Femur (tissue), 1 donor: ENCODE data around the gene ZDHHC19.
"Not testable (repeated sequence)": the region's sequence is repeated elsewhere in the genome, so short reads cannot be mapped to it uniquely, and the experiment has no call there.

Source experiments
- DNase-seq: peaks from one replicate; pipeline ENCODE4 v3.0.0-alpha.2; 2017

ZDHHC19 gene

DNA sequence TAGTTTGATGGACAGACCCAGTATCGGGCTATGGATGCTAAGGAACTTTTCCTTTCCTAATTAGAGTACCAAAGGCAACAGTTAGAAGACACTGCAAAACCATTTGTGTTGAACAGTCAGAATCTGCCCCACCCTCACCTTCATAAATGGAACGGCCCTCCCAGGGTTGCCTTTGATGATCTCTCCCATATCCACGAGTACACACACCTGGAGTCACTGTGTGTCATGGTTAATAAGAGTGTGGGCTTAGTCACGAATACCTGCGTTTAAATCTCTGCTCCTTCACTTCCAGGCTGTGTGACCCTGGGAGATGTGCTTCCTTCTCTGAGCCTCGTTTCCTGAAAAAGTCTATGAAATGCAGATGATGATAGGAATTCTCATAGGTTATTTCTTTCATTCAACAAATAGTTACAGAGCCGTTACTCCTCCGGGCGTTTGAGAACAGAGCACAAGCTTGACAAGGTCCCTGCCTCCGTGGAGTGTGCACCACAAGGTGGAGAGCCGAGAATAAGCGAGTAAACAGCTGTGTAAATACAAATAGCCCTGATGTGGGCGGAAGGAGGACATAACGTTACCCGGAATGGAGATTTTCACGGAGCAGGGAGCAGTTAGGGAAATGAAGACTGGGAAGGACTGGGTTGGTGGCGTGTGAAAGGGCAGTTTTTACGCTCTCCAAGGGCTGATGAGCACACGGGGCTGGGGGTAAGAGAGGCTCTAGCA lies 11.8 kb upstream of the ZDHHC19 start:
- DNase-seq = no peak

DNA sequence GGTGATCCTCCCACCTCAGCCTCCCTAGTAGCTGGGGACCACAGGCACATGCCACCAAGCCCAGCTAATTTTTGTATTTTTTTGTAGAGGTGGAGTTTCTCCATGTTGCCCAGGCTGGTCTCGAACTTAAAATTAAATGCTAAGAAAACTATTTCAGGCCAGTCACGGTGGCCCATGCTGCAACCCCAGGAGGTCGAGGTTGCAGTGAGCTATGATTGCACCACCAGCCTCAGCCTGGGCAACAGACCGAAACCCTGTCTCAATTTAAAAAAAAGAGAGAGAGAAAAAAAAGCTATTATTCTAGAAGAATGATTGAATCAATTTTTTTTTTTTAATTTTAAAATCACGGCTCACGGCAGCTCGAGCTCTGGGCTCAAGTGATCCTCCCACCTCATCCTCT lies 9.8 kb upstream of the ZDHHC19 start:
- DNase-seq = no peak

DNA sequence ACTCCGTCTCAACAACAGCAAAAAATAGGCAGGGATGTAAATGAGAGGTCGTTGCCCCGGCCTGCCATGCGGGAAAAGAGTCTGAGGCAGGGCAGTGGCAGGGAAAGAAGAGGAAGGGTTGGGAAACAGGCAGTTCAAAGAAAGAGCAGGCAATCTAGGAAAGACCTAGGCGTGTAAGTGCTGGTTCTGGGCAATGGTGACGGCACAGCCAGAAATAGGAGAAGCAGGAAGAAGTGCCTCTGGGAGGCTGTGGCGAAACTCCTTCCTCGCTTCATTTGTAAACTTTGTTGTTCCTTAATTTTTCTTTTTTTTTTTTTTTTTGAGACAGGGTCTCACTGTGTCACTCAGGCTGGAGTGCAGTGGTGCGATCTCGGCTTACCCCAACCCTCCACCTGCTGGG lies 9.4 kb upstream of the ZDHHC19 start:
- no peak for DNase-seq

DNA sequence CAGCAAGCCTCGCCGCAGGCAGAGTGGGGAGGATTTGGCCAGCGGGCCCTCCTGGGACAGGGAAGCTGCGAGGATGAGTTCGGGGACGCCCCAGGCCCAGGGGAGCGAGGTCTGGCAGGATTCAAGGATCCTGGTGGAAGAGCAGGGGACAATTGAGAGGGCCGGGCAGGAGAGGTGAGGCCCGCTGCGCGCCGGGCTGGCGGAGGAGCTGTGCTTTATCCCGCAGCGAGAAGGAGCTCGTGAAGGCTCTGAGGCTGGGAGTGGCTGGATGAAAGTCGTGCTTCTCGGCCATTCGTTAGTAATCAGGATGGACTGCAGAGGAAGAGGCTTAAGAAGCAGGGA lies 8.7 kb upstream of the ZDHHC19 start:
- no peak for DNase-seq

DNA sequence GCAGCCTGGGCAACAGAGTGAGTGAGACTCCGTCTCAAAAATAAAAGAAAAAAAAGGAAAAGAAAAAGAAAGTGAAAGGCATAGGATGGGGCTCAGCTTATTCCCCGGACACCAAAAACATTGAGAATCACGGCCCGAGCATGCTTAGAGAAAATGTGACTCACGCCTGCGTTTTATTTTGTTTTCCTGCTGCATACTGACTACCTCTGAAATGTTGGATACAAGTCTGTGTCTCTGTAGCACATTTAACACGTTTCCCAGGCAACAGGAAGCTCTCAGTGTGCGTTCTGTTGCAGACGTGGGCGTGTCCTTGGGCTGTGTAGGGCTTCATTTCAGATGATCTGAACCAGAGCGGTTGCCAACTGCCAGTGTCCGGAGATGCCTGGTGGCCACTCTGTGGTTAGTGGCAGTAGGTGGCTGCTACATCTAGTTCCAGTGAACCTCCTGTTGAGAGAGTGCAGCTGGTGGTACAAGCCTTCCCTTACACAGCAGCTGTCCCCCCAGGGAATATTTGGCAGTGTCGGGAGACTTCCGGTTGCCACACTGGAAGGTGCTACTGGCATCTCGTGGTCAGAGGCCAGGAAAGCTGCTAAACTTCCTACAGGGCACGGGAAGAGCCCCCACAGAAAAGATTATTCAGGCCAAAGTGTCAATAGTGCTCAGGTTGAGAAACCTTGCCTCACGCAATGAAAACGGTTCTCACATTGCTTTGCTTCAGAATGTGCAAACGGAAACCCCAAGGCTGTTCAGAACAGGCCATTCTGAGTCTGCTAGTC lies 8.2 kb upstream of the ZDHHC19 start:
- peak; percentile 88 for DNase-seq

DNA sequence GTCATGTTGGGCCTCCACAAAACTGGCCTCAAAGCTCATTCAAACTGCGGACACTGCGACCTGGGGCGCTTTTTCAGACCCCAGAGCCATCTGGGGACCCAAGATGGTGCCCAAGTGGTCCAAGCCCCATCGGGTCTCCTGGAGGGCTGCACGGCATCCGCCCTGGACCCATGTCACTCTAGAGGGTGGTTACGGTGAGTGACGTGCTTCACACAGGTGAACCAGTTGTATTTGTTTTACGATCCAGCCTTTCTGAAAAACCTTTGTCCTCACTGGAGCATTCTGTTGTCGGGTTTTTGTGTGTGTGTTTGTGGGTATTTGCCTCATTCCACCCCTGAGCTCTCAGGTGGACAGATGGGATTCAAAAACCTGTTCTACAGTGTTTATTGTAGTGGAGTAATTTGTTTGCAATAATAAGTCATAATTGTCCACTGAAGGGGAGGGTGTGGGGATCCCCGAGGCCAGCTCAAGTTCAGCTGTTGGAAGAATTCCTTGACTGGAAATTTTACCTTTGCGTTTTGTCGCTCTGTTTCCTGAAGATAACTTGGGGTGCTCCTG lies 7.0 kb upstream of the ZDHHC19 start:
- no peak for DNase-seq

DNA sequence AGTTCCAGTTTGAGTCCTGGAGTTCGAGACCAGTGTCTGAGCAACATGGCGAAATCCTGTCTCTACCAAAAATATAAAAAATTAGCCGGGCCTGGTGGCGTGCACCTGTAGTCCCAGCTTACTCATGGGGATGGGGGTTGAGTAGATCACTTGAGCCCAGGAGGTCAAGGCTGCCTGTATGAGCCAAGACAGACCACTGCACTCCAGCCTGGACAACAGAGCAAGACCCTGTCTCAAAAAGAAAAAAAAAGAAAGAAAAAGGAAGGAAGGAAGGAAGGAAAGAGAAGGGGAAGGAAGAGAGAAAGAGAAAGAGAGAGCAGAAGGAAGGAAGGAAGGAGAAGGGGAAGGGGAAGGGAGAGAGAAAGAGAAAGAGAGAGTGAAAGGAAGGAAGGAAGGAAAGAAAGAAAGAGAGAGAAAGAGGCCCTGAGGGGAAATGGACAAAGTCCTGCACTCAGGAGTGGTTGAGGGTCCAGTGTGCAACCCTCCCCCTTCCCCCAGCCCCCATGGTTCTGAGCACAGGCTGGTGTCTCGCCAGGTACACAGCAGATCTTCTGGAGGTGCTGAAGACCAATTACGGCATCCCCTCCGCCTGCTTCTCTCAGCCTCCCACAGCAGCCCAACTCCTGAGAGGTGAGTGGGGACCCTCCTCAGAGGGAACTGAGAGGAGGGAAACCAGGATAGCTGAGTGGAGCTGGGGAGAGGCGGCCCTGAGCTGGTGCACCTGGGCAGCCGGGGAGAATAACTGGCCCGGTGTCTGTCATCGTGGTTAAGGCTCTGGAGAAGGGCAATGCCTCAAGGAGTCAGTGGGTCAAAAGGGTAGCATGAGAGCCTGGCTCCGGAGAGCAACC lies 6.3 kb upstream of the ZDHHC19 start:
- no peak for DNase-seq

DNA sequence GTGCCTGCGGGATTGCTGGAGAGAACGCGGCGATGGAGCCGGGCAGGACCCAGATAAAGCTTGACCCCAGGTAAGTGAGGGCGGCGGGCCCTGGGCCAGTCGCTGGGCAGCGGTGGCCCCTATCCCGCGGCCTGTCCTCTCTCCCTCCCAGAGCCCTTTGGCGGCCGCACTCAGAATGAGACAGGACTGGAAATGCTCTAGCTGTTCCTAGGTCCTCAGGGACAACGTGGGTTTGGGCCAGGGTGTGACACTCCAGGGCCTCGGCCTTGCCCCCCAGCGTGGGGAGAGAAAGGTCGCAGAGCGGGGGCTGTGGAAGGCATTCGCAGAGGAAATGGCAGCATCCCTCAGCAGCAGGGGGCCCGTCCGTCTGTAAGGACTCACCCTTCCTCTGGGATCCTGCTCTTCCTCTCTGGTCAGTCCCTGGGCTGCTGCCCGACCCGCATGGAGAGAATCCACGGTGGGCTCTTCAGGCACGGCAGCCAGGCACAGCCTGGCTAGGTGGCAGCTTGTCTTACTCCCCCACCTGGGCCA lies 5.5 kb upstream of the ZDHHC19 start:
- no peak for DNase-seq

DNA sequence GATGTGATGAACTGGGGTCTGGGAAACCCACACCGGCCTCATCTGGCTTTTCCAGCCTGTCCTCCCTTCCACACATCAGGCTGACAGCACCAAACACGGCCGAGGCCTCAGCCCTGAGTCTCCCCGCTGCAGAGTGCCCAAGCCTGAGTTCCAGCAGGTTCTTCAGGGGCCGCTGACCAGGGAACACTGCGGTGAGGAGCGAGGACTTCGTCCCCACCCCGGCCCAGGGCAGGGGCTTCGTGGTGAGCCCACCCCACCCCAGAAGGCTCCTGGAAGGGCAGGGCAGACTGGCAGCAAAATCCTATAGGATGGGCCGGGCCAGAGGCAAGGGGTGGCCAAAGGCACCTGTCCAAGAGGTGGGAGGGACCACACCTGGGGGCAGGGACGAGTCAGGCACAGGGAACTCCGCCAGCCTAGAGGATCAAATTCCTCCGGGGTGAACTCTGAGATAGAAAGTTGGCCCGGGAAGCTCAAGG lies 4.9 kb upstream of the ZDHHC19 start, which contains the start of gene SLC51A:
TSS of gene SLC51A (plus strand) at position 446 of the 476 bp plus-strand sequence. CDS start 179 bp downstream, outside the sequence.
- DNase-seq = no peak

DNA sequence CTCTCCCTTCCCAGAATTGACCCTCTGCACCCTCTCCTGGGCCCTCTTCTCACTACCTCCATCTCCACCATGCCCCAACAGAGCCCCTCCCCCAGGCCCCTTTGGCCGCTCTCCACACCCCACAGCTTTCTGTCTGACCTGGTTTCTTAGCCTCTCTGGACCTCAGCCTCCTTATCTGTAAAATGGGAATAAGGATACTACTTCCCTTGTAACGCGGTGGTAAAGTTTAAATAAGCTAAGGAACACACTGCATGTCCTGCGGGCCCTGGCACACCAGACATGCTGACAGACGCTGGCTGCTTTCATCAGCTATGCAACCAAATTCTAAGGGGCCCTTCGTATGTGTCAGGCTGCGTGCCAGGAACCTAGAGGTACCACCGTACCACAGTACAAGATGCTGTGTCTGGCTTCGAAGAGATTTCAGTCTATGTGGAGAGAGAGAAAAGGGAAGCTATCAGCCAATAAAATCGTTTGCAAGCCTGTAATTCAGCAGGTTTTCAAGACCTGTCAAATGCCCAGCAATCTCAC lies 4.4 kb upstream of the ZDHHC19 start:
- DNase-seq = no peak

DNA sequence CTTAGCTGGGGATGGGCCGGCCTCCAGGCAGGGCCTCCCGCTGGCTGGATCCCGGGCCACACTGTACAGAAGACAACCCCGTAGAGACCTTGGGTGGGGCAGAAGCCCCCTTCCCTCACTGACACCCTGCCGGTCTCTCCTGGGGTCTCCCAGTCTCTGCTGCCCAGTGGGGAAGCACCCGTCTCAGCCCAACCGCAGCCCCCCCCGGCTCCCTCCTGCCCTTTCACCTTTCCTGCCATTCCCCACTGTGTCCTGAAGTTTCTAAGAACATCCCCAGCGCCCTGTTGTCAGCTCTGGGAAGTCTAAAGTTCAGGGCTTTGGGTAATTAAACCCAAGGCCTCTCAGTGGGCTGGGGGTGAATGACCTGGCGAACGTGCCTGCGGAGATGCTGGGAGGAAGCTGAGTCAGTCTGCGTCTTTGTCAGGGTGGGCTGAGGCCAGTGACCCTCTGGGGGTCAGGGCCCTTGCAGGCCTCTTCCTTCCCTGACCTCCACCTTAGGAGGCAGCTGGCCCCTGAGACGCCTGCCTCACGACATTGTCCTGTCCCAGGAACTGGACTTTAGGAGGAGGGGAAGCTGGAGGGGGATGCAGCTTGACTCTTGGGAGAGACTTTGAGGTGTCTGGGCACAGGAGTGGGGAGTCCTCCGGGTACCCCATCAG lies 3.7 kb upstream of the ZDHHC19 start:
- no peak for DNase-seq

DNA sequence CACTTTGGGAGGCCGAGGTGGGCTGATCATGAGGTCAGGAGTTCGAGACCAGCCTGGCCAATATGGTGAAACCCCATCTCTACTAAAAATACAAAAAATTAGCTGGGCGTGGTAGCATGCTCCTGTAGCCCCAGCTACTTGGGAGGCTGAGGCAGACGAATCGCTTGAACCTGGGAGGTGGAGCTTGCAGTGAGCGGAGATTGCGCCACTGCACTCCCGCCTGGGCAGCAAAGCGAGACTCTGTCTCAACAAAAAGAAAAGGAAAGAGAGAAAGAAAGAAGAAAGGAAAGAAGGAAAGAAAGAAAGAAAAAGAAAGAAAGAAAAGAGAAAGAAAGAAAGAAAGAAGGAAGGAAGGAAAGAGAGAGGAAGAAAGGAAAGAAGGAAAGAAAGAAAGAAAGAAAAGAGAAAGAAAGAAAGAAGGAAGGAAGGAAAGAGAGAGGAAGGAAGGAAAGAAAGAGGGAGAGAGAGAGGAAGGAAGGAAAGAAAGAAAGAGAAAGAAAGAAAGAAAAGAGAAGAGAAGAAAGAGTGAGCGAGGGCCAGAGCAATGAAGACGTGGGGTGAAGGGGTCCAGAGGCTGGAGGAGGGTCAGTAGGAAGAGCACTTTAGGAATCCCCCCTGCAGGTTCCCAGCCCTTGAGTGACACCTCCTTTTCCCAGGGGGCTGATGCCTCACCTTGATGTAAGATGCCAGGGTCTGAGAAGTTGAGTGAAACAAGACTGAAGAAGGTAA lies 1.1 kb downstream of the ZDHHC19 start:
- DNase-seq = not testable (repeated sequence)

DNA sequence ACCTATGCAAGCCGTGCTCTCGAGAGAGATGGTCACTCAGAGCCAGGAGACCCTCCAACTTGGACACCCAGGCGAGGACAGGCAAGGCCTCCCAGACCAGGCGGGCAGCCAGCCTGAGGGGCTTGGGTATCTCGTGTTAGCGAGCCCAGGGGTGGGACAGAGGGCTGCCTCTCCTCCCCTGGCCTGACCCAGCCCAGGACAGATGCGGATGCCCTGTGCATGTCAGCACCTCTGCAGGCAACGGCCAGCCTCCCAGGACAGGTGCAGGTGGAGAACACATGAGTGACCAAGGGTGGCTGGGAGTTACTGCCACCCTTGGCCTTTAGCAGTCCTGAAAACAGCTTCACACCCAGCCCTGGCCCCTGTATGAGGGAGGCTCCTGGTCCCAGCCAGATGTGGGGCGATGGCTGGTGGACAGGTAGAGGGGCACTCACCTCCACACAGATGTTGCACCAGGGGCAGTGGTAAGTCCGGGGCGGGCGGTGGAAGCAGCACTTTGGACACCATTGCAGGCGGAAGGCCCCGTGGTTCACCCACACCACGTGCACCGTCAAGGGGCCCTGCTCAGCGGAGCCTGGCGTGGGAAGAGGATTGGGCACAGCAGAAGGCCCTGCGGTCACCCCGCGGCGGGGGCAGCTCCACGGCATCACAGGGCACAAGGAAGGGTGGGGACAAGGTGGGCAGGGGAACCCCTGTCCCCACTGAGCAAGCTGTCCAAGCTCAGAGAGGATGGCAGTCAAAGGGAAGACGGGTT lies 2.1 kb downstream of the ZDHHC19 start:
- no peak for DNase-seq

DNA sequence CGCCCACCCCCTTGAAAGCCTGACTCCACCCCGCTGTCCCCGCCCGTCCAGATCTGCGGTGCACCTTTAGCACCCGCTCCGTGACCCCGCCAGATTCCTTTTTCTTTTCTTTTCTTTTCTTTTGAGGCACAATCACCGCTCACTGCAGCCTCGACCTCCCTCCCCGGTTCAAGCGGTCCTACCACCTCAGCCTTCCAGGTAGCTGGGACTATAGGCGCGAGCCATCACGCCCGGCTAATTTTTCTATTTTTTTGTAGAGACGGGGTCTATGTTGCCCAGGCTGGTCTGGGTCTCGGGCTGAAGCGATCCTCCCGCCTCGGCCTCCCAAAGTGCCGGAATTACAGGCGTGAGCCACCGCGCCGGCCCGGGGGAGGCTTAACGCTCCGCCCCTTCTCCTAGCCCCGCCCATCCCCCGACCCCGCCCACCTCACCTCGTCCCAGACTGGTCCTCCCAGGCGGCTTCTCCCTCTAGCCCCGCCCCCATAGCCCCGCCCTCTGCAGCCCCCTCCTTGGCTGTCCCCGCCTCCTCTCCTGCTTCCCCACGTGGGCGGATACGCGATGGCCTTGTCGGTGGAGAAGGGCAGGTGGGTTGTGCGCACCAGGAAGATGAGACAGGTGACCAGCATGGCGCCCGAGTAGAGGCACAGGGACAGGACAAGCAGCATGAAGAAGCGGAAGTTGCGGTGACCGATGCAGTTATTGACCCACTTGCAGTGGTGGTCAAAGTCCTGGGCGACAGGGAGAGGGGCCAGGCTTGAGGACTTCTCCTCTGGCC lies 3.2 kb downstream of the ZDHHC19 start:
- peak; percentile 75 for DNase-seq

DNA sequence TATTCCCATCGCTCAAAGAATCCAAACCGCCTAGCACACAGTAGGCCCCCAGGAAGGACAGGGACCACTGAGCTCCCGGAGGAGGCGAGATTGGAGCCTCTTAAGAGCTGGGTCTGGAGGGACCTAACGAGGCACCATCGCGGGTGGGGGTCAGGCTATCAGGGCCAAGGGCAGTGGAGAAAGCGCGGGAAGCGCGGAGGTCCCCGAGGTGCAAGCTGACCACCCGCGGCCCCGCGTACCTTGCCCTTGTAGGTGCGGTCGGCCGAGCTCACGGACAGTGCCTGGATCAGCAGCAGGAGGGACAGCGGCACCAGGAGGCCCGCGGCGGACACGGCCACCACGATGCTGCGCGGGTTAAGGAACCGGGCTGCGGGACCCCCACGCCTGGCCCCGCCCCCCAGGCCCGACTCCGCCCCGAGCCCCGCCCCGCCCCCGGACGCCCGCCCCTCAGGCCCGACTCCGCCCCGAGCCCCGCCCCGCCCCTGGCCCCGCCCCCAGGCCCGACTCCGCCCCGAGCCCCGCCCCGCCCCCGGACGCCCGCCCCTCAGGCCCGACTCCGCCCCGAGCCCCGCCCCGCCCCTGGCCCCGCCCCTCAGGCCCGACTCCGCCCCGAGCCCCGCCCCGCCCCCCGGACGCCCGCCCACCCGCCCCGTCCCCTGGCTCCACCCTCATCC lies 3.9 kb downstream of the ZDHHC19 start:
- peak; percentile 34 for DNase-seq

DNA sequence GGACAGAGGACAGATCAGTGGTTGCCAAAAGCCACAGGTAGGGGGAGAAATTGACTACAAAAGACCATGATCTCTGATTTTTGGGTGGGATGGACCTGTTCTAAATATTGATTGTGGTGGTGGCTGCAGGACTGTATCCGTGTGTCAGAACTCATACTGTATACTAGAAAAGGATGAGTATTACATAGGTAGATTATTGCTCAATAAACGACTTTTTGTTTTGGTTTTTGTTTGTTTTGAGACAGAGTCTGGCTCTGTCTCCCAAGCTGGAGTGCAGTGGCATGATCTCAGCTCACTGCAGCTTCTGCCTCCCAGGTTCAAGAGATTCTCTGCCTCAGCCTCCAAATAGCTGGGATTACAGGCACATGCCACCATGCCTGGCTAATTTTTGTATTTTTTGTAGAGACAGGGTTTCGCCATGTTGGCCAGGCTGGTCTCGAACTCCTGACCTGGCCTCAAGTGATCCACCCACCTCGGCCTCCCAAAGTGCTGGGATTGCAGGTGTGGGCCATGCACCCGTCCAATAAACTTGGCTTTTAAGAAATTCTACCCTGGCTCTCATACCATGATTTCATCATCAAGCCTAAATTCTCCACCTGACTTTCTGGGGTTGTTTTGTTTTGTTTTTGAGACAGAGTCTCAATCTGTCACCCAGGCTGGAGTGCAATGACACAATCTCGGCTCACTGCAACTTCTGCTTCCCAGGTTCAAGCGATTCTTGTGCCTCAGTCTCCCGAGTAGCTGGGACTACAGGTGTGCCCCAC lies 5.6 kb downstream of the ZDHHC19 start:
- peak; percentile 2 for DNase-seq

DNA sequence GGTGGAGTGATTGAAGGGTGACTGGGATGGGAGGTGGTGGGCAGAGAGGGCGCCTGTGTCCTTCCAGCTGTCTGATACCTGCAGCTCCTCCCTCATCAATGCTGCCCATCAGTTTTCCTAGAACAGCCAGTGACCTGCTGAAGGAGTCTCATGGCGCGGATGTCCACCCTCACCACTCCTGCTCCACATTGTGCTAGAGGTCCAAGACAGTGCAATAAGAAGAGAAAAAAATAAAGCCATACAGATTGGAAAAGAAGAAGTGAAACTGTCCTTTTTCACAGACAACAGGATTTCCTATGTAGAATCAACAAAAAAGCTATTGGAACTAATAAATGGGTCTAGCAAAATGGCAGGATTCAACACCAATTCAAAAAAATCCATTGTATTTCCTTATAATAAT lies 7.4 kb downstream of the ZDHHC19 start:
- peak; percentile 7 for DNase-seq

DNA sequence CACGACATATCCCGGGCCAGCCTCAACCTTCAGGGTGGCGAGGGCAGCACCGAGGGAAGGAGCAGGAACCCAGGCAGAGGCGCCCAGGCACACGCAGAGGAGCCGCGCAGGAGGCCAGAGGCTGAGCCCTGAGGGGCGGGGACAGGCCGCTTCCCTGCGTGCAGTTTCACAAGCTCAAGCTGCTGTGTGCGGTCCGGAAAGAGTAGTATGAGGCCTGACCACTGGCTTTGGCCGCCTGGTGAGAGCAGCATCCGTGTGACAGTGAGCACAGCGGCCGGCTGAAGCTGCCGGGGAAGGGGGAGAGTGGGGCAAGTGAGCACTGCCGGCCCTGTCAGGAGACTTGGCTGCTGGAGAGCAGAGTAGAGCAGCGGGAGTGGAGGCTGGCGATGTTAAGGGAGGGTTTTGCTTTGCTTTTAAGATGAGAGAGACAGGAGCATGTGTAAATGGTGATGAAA lies 8.7 kb downstream of the ZDHHC19 start:
- DNase-seq = peak; percentile 74
